Thoracic aorta (tissue), 2 donors: ENCODE data around the gene PRKACB. TPM values are rescaled to one million over a fixed set of nuclear protein-coding genes. Genes with fewer than 3 reads are reported as not detected.

Experiments
- ATAC-seq: fragments of 150-250 bp; one replicate; pipeline ENCODE4 v1.8.0; 2017; ENCODE audit warnings: low read depth; ENCODE audit not compliant: insufficient number of reproducible peaks, low FRiP score
- DNase-seq: peaks from one replicate; pipeline ENCODE4 v3.0.0-alpha.2; 2020; ENCODE audit warnings: low spot score
- H3K27ac ChIP-seq, 2 donors: fragments of 200-600 bp; sonication (generic); 1 replicate in 1 of 2; 2 replicates in 1 of 2; pipeline ENCODE4 v1.5.1; 2016; ENCODE audit warnings: mild to moderate bottlenecking in 2 of 2, moderate library complexity in 2 of 2
- H3K27me3 ChIP-seq: fragments of 200-600 bp; sonication (generic); replicated peaks from 2 replicates; pipeline ENCODE4 v1.6.0; 2016; ENCODE audit warnings: mild to moderate bottlenecking; ENCODE audit not compliant: insufficient read depth
- H3K36me3 ChIP-seq: fragments of 200-600 bp; sonication (generic); one replicate; pipeline ENCODE4 v1.5.1; 2016
- H3K4me1 ChIP-seq, 2 donors: fragments of 200-600 bp; sonication (generic); 1 replicate in 1 of 2; 2 replicates in 1 of 2; pipeline versions ENCODE4 v1.5.1 to v1.6.0; 2016; ENCODE audit warnings: low read depth in 2 of 2, mild to moderate bottlenecking in 1 of 2; ENCODE audit not compliant: control insufficient read depth in 1 of 2
- H3K4me3 ChIP-seq: fragments of 200-600 bp; sonication (generic); 2 replicates; pipeline ENCODE4 v1.5.1; 2016; ENCODE audit warnings: mild to moderate bottlenecking
- H3K9me3 ChIP-seq: fragments of 200-600 bp; sonication (generic); 2 replicates; pipeline ENCODE4 v1.5.1; 2016
- total RNA-seq, 2 donors: library from RNA; depleted of rRNA; stranded (reverse); fragments of >200 nt; gene quantifications; one replicate each; pipeline versions ENCODE4 v1.1.0 to v1.2.3, GENCODE V29; 2016
- TF ChIP-seq, protein P1 (sequence below): fragments of 200-600 bp; sonication (generic); IDR thresholded peaks from one replicate; pipeline ENCODE4 v1.5.1; 2019; ENCODE audit warnings: antibody characterized with exemption

PRKACB gene
- total RNA-seq, 2 donors from 2014 or later = 27.3 to 32.2 TPM

DNA sequence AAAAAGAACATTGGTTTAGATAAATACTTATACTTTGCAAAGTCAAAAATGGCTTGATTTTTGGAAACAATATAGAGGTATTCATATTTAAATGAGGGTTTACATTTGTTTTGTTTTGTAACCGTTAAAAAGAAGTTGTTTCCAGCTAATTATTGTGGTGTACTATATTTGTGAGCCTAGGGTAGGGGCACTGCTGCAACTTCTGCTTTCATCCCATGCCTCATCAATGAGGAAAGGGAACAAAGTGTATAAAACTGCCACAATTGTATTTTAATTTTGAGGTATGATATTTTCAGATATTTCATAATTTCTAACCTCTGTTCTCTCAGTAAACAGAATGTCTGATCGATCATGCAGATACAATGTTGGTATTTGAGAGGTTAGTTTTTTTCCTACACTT lies 92.2 kb downstream of the PRKACB start:
- Histone ChIP-seq H3K4me1 (no peaks in the 10 kb centered on the region), H3K9me3 (no peaks in the 10 kb centered on the region), H3K27me3 (no peaks in the 10 kb centered on the region), H3K36me3 (peaks cover 9% of the 10 kb centered on the region), H3K27ac (no peak overlapping the region), H3K4me3 (no peak overlapping the region)
- TF ChIP-seq, protein P1, sequence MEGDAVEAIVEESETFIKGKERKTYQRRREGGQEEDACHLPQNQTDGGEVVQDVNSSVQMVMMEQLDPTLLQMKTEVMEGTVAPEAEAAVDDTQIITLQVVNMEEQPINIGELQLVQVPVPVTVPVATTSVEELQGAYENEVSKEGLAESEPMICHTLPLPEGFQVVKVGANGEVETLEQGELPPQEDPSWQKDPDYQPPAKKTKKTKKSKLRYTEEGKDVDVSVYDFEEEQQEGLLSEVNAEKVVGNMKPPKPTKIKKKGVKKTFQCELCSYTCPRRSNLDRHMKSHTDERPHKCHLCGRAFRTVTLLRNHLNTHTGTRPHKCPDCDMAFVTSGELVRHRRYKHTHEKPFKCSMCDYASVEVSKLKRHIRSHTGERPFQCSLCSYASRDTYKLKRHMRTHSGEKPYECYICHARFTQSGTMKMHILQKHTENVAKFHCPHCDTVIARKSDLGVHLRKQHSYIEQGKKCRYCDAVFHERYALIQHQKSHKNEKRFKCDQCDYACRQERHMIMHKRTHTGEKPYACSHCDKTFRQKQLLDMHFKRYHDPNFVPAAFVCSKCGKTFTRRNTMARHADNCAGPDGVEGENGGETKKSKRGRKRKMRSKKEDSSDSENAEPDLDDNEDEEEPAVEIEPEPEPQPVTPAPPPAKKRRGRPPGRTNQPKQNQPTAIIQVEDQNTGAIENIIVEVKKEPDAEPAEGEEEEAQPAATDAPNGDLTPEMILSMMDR = no peak
- DNase-seq = no peak
- no peak for ATAC-seq

- Histone ChIP-seq H3K4me1 (no peaks in the 10 kb centered on the region), H3K27ac (no peak overlapping the region), H3K27me3 (no peaks in the 10 kb centered on the region), H3K4me3 (no peak overlapping the region), H3K9me3 (no peaks in the 10 kb centered on the region), H3K36me3 (no peaks in the 10 kb centered on the region)
- ATAC-seq (no peak), DNase-seq (no peak)
- TF ChIP-seq, protein P1 = no peak
Measured at GRCh38 chr1:84242641-84243040, 98.6 kb downstream of the PRKACB start.

- DNase-seq (no peak), ATAC-seq (no peak)
- H3K27me3 ChIP-seq = no peaks in the 10 kb centered on the region
- no peak overlapping the region for H3K4me3 ChIP-seq
- TF ChIP-seq, protein P1 = no peak
- no peak overlapping the region for H3K27ac ChIP-seq
- no peaks in the 10 kb centered on the region for H3K36me3 ChIP-seq
- H3K4me1 ChIP-seq = no peaks in the 10 kb centered on the region
- H3K9me3 ChIP-seq = no peaks in the 10 kb centered on the region
Measured at GRCh38 chr1:84245563-84245962, 101.5 kb downstream of the PRKACB start.

GRCh38 chr1:84246213-84246612 lies 102.1 kb downstream of the PRKACB start:
- TF ChIP-seq, protein P1 = no peak
- Histone ChIP-seq H3K27ac (no peak overlapping the region), H3K4me3 (no peak overlapping the region), H3K36me3 (no peaks in the 10 kb centered on the region), H3K9me3 (no peaks in the 10 kb centered on the region), H3K27me3 (no peaks in the 10 kb centered on the region), H3K4me1 (no peaks in the 10 kb centered on the region)
- ATAC-seq (no peak), DNase-seq (no peak)

GRCh38 chr1:84247425-84248220 lies 103.6 kb downstream of the PRKACB start:
- Histone ChIP-seq H3K27ac (no peak overlapping the region), H3K36me3 (no peaks in the 10 kb centered on the region), H3K4me1 (peaks cover 0 to 2% of the 10 kb centered on the region in 2 donors), H3K4me3 (no peak overlapping the region), H3K9me3 (no peaks in the 10 kb centered on the region), H3K27me3 (no peaks in the 10 kb centered on the region)
- DNase-seq (no peak), ATAC-seq (no peak)
- TF ChIP-seq, protein P1 = no peak
